Upper lobe of left lung (tissue), 6 donors: Measurements from ENCODE around the gene MGAT5B. TPM values are rescaled to one million over a fixed set of nuclear protein-coding genes. Genes with fewer than 3 reads are reported as not detected.

Experiments used
- ATAC-seq, 2 donors: fragments of 200-7000 bp; cut with Tn5 transposase; one replicate each; pipeline ENCODE4 v1.9.1; 2022; ENCODE audit warnings: mild to moderate bottlenecking in 2 of 2, moderate library complexity in 2 of 2; ENCODE audit not compliant: low FRiP score in 2 of 2
- DNase-seq, 2 donors: peaks; one replicate each; pipeline ENCODE4 v3.0.0-alpha.2; 2019 to 2020
- H3K27ac ChIP-seq, 4 donors: fragments of 200-600 bp; sonication (generic); one replicate each; pipeline ENCODE4 v1.5.1; 2016 to 2019
- H3K27me3 ChIP-seq, 4 donors: fragments of 200-600 bp; sonication (generic); one replicate each; pipeline ENCODE4 v1.5.1; 2017 to 2019
- H3K36me3 ChIP-seq, 4 donors: fragments of 200-600 bp; sonication (generic); one replicate each; pipeline ENCODE4 v1.5.1; 2016 to 2019
- H3K4me1 ChIP-seq, 4 donors: fragments of 200-600 bp; sonication (generic); one replicate each; pipeline ENCODE4 v1.5.1; 2018 to 2019
- H3K4me3 ChIP-seq, 4 donors: fragments of 200-600 bp; sonication (generic); one replicate each; pipeline ENCODE4 v1.5.1; 2017 to 2019; ENCODE audit warnings: mild to moderate bottlenecking in 2 of 4, moderate library complexity in 1 of 4
- H3K9me3 ChIP-seq, 4 donors: fragments of 200-600 bp; sonication (generic); one replicate each; pipeline ENCODE4 v1.5.1; 2018 to 2019
- EP300 ChIP-seq, 4 donors: sonication (generic); formaldehyde crosslinking; IDR thresholded peaks; one replicate each; pipeline ENCODE4 v1.5.1; 2017; ENCODE audit warnings: antibody characterized with exemption in 4 of 4, control low read depth in 2 of 4
- POLR2A ChIP-seq, 4 donors: fragments of 450-650 bp; IDR thresholded peaks; one replicate each; pipeline ENCODE4 v1.5.1; 2016 to 2017; ENCODE audit warnings: antibody characterized with exemption in 4 of 4, mild to moderate bottlenecking in 2 of 4
- POLR2AphosphoS5 ChIP-seq, 2 donors: sonication (generic); formaldehyde crosslinking; IDR thresholded peaks; one replicate each; pipeline ENCODE4 v1.5.1; 2017; ENCODE audit warnings: antibody characterized with exemption in 2 of 2
- WGBS, 2 donors: methylation state at CpG; one replicate each; pipeline ENCODE4 v1.1.5; 2017 to 2018; 5-methylcytosine and 5-hydroxymethylcytosine counted together
- total RNA-seq, 6 donors: library from RNA; depleted of rRNA in 4 of 6; stranded (reverse); fragments of >200 nt in 4 of 6; gene quantifications; one replicate each; pipeline versions ENCODE4 v1.1.0 to v1.2.1, GENCODE V29; 2016 to 2021
- TF ChIP-seq, protein P1 (sequence below), 6 experiments: fragments of 450-650 bp in 4 of 6; fragments of 200-600 bp in 2 of 6; sonication (generic) in 2 of 6; IDR thresholded peaks; one replicate each; pipeline ENCODE4 v1.5.1; 2016 to 2019; ENCODE audit warnings: antibody characterized with exemption in 6 of 6
- donor health status: DM: no; HTN: no; CAD: no; lungs with moderate emphysema.
- donor health status: DM: no; HTN: yes; CAD: no; lungs with severe emphysema.

The MGAT5B gene
- total RNA-seq, 6 donors from 2014 or later = 0.20 to 3.0 (median 0.83) TPM

DNA sequence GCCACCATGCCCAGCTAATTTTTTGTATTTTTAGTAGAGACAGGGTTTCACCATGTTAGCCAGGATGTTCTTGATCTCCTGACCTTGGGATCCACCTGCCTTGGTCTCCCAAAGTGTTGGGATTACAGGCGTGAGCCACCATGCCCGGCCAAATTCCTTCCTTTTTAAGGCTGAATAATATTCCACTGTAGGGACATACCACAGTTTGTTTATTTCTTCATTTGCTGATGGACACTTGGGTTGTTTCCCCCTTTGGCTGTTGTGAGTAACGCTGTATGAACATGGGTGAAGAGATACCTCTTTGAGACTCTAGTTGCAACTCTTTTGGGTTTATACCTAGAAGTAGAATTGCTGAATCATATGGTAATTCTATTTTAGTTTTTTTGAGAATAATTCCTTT, 13.1 kb upstream of the MGAT5B start:
- no peak for TF ChIP-seq POLR2AphosphoS5 (IDR thresholded peaks at IDR 0.05)
- TF ChIP-seq, protein P1, sequence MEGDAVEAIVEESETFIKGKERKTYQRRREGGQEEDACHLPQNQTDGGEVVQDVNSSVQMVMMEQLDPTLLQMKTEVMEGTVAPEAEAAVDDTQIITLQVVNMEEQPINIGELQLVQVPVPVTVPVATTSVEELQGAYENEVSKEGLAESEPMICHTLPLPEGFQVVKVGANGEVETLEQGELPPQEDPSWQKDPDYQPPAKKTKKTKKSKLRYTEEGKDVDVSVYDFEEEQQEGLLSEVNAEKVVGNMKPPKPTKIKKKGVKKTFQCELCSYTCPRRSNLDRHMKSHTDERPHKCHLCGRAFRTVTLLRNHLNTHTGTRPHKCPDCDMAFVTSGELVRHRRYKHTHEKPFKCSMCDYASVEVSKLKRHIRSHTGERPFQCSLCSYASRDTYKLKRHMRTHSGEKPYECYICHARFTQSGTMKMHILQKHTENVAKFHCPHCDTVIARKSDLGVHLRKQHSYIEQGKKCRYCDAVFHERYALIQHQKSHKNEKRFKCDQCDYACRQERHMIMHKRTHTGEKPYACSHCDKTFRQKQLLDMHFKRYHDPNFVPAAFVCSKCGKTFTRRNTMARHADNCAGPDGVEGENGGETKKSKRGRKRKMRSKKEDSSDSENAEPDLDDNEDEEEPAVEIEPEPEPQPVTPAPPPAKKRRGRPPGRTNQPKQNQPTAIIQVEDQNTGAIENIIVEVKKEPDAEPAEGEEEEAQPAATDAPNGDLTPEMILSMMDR (IDR thresholded peaks at IDR 0.05) = no peak
- TF ChIP-seq EP300 (IDR thresholded peaks at IDR 0.05) = no peak
- no peak for TF ChIP-seq POLR2A (IDR thresholded peaks at IDR 0.05)
- WGBS, 2 donors = 94 to 95% methylated on average over 3 of the region's 3 CpGs
- H3K4me3 ChIP-seq = no peak overlapping the region
- H3K9me3 ChIP-seq = no peaks in the 10 kb centered on the region
- H3K27ac ChIP-seq = no peak overlapping the region
- DNase-seq (no peak), ATAC-seq (no peak)
- H3K36me3 ChIP-seq = no peaks in the 10 kb centered on the region
- peaks cover 0 to 5% (median 0%) of the 10 kb centered on the region in 4 donors for H3K4me1 ChIP-seq
- H3K27me3 ChIP-seq = no peaks in the 10 kb centered on the region

DNA sequence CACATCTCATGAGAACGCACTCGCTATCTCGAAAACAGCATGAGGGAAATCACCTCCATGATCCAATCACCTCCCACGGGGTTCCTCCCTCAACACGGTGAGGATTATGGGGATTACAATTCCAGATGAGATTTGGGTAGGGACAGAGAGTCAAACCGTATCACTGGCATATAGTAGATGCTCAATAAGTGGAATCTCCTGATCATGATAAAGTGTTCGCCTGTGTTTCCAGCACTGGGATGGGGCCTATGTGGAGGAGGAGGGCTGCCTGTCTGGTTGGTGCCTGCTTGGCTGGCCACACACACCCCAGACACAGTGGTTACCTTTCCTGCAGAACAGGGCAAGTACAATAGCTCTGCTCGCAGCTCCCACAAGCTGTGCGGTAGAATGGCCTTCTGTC, 6.1 kb upstream of the MGAT5B start:
- H3K9me3 ChIP-seq = no peaks in the 10 kb centered on the region
- H3K27me3 ChIP-seq = no peaks in the 10 kb centered on the region
- no peak overlapping the region for H3K4me3 ChIP-seq
- H3K4me1 ChIP-seq = peaks cover 0 to 6% (median 0%) of the 10 kb centered on the region in 4 donors
- TF ChIP-seq POLR2A (IDR thresholded peaks at IDR 0.05) (no peak), POLR2AphosphoS5 (IDR thresholded peaks at IDR 0.05) (no peak), EP300 (IDR thresholded peaks at IDR 0.05) (no peak)
- TF ChIP-seq, protein P1 (IDR thresholded peaks at IDR 0.05) = no peak
- 92 to 93% methylated on average over 9 of the region's 9 CpGs for WGBS, 2 donors
- no peak overlapping the region for H3K27ac ChIP-seq
- no peak for DNase-seq
- H3K36me3 ChIP-seq = no peaks in the 10 kb centered on the region
- ATAC-seq = no peak

DNA sequence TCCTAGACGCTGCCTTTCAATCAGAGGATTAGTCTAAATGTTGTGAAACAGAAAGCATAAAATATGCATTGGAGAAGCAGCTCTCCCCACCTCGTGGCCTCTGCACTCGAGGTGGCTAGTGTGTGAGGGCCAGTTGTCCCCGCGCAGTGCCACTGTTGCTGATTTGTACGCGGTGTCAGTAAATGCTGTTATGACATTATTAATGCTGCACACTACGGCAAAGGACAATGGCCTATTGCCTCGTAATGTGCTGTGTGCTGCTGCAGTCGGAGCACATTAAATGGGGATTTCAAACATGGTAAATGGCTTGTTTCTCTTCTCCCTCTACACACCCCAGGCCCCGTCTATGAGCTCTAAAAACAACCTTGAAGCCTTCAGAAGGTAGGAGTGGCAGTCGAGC, 5.7 kb upstream of the MGAT5B start:
- no peaks in the 10 kb centered on the region for H3K27me3 ChIP-seq
- TF ChIP-seq, protein P1 (IDR thresholded peaks at IDR 0.05) = no peak
- TF ChIP-seq POLR2AphosphoS5 (IDR thresholded peaks at IDR 0.05) (no peak), EP300 (IDR thresholded peaks at IDR 0.05) (no peak), POLR2A (IDR thresholded peaks at IDR 0.05) (no peak)
- no peak overlapping the region for H3K27ac ChIP-seq
- DNase-seq (no peak), ATAC-seq (no peak)
- 79 to 84% methylated on average over 12 of the region's 12 CpGs for WGBS, 2 donors
- no peak overlapping the region for H3K4me3 ChIP-seq
- H3K36me3 ChIP-seq = no peaks in the 10 kb centered on the region
- H3K9me3 ChIP-seq = no peaks in the 10 kb centered on the region
- H3K4me1 ChIP-seq = peaks cover 0 to 11% (median under 1%) of the 10 kb centered on the region in 4 donors

DNA sequence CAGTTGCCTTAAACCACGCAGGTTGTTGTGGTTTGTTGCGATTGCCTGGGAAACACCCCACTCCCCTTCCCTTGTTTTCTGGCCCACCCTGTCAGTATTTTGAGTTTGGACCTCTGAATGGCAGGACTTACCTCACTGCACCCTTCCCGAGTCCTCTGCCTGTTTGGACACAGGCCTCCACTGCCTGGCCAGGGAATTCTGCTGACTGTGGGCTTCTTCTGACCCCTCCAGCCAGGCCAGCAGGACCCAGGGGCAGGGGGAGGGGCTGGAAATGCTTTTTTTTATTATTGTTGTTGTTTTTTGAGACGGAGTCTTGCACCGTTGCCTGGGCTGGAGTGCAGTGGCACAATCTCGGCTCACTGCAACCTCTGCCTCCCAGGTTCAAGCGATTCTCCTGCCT, 4.2 kb upstream of the MGAT5B start:
- no peak for TF ChIP-seq EP300 (IDR thresholded peaks at IDR 0.05)
- TF ChIP-seq, protein P1 (IDR thresholded peaks at IDR 0.05) = no peak
- no peak for TF ChIP-seq POLR2A (IDR thresholded peaks at IDR 0.05)
- TF ChIP-seq POLR2AphosphoS5 (IDR thresholded peaks at IDR 0.05) = no peak
- H3K36me3 ChIP-seq = no peaks in the 10 kb centered on the region
- H3K4me1 ChIP-seq = peaks cover 9 to 23% (median 13%) of the 10 kb centered on the region in 4 donors
- DNase-seq (no peak), ATAC-seq (no peak)
- peaks cover 0 to 11% (median 2%) of the 10 kb centered on the region in 4 donors for H3K27me3 ChIP-seq
- no peaks in the 10 kb centered on the region for H3K9me3 ChIP-seq
- WGBS, 2 donors = 82 to 90% methylated on average over 7 of the region's 7 CpGs
- no peak overlapping the region for H3K4me3 ChIP-seq
- no peak overlapping the region for H3K27ac ChIP-seq

DNA sequence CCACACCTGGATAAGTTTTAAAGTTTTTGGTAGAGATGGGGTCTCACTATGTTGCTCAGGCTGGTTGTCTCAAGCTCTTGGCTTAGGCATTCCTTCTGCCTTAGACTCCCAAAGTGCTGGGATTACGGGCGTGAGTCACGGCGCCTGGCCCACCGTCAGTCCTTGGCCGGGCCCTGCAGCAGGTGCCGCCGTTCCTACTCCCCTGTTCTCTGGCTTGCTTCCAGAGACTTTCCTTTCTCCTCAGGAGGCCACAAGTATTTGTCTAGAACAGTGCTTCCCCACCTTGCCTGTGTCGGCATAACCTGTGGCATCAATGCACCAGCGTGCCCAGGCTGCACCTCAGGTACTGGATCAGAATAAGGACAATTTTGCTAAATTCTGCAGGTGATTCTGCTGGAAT, 3.0 kb upstream of the MGAT5B start:
- no peak overlapping the region for H3K27ac ChIP-seq
- peaks cover 2 to 23% (median 13%) of the 10 kb centered on the region in 4 donors for H3K27me3 ChIP-seq
- H3K4me3 ChIP-seq = no peak overlapping the region
- 84 to 90% methylated on average over 10 of the region's 10 CpGs for WGBS, 2 donors
- ATAC-seq = no peak
- no peak for TF ChIP-seq POLR2A (IDR thresholded peaks at IDR 0.05)
- H3K4me1 ChIP-seq = peaks cover 20 to 33% (median 21%) of the 10 kb centered on the region in 4 donors
- no peaks in the 10 kb centered on the region for H3K9me3 ChIP-seq
- no peak for DNase-seq
- H3K36me3 ChIP-seq = no peaks in the 10 kb centered on the region
